T47D (cell line): Measurements from ENCODE around the gene CDK11A.
"Not testable (repeated sequence)": the region's sequence is repeated elsewhere in the genome, so short reads cannot be mapped to it uniquely, and the experiment has no call there.

Experiments
- DNase-seq, 2 experiments: peaks; one replicate each; pipeline versions ENCODE4 v3.0.0 to v3.0.0-alpha.2; 2011 to 2012; ENCODE audit warnings: low read depth in 1 of 2, low spot score in 1 of 2
- JUND ChIP-seq: IDR thresholded peaks from 2 replicates; pipeline ENCODE4 v1.6.1; 2012; ENCODE audit warnings: low read depth
- in situ Hi-C: cut with HindIII; loops from 2 replicates; pipeline ENCODE4 v1.10.0; 2016; ENCODE audit warnings: low sequenced_read_pairs, low pct_unique_long_range_greater_than_20kb

Gene CDK11A

DNA sequence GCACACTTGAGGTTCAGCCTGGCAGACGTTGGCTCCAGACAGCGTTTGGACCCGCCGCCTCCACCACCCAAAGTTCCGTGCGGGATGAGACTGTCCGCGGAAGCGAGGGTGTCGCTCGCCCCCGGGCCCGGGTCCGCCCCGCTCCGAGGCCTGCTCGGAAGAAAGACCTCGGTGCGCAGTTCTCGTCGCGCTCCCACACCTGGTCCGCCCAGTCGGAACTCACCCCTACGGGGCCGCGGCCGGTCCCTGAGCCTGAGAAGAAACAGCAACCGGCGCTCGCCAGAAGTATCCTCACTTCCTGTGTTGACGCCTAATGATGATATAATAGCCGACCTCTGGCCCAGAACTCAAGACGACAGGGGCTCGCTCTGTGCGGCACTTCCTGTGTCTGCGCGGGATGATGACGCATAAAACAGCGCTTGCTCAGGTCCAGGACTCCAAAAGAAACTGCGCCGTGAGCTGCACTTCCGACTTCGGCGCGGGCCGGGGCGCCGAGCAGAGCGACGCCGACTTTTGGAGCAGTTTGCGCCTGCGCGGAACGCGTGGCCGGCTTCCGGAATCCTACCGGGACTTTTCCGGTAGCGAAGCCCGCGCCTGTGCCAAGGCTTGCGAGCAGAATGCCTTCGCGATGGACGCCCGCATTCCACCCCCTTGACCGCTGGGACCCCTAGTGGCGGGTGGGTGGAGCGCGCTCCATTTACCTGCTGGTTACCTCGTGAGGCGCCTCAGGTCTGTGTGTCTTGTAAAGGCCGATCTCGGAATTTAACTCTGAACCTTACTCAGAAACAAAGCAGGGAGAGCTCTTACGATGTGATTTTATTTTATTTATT, at the start of gene CDK11A:
Gene CDK11A (minus strand): TSS at position 323 of the 830 bp plus-strand sequence. CDS start 1,539 bp downstream, outside the sequence.
- in situ Hi-C loops: not testable (repeated sequence)
- peak; percentile 77 to 99 for DNase-seq

DNA sequence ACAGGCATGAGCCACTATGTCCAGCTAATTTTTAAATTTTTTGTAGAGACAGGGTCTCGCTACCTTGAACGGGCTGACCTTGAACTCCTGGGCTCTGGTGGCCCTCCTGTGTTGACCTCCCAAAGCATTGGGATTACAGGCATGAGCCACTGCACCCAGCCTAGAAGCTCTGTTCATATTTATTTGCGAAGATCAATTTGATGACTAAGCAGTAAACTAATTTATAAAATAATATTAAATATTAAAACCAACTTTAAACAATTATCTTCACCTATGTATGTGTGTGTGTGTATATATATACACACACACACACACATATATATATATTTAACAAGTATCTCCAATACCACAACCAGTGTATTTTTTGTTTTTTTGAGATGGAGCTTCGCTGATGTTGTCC, 49.7 kb upstream of the CDK11A start:
- TF ChIP-seq JUND: no peak
- in situ Hi-C loops: no loop called here
- no peak for DNase-seq

GRCh38 chr1:1771096-1771495, 46.9 kb upstream of the CDK11A start:
- in situ Hi-C loops: no loop called here
- TF ChIP-seq JUND: no peak
- DNase-seq: no peak

DNA sequence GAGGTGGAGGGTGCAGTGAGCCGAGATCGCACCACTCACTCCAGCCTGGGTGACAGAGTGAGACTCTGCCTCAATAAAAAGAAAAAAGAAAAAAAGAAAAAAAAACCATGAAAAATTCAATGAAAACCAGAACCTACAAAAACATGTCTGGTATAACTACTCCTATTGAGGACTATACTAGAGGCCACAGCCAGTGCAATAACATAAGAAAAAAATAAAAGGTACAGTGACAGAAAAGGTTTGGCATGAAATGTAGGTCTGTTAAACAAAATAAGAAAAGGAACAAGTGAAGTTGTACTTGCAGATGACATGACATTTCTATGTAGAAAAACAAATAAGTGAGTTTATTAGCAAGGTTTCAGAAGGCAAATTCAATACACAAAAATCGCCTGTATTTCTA, 45.9 kb upstream of the CDK11A start:
- no peak for DNase-seq
- no peak for TF ChIP-seq JUND
- in situ Hi-C loops: no loop called here

- in situ Hi-C loops: no loop called here
- no peak for DNase-seq
- TF ChIP-seq JUND: no peak
These were observed 44.3 kb upstream of the CDK11A start for GRCh38 chr1:1768249-1768992.

DNA sequence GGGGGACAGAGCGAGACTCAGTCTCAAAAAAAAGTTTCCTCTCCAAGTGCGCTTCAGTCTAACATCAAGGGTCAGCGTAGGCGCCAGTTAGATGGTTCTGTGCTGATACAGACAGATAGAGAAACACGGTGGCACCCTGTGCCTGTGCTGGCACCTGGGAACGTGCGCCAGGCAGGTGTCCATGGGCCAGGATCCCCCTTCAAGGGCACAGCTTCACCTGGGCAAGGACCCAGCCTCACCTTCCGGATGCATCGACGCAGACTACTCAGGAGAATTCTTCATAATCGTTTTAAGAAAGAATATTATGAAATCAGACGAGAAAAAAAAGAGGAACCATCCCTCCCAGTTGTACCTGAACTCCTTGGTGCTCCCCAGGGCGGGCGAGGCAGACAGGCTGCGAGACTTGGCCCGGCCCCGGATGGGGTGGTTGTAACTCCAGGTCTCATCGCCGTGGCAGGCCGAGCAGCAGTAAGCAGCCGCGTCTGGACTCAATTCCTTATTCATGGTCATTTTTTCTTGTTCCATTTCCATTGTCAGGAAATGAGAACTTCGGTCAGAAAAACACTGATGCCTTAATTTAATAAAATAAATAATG, 40.8 kb upstream of the CDK11A start:
- in situ Hi-C loops: no loop called here
- no peak for DNase-seq
- no peak for TF ChIP-seq JUND

- no peak for TF ChIP-seq JUND
- in situ Hi-C loops: no loop called here
- peak in 1 of 2 experiments; percentile 88 for DNase-seq
These were observed 39.8 kb upstream of the CDK11A start for GRCh38 chr1:1763657-1764621.

DNA sequence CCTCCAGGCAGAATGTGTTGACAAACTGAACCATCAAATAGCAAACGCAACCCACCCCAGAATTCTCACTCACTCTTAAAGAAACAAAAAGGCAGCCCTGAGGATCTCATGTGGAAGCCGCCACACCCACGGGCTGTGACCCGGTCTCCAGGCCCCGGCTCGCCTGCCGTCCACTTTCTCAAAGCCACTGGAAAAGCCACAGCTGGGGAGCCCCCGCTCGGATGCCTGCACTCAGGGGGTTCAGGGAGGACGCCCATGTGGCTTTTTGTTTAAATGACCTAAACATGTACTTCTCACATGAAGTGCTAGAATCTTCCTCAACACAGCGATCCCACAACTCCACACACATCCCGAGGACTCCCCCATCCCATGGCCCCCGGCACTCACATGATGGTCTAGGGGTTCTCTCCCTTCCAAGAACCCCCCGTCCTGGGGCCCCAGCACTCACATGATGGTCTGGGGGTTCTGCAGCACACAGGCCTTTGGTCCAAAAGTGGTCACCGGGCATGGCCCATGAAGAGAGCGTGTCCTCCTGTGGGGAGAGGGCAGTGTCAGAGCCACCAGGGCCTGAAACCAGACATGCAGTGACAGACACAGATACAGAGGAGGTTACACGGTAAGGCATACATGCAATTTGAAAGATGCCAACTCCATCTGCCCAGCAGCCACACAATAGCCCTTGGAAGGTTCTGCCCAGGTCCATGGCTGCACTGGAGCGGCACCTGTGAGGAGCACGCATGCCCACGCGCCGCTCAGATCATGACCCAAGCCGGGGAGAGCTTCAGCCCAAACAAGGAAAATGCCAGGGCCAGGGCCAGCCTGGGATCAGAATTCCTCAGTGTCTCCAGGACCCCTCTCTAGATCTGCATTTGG, 37.6 kb upstream of the CDK11A start:
- DNase-seq: no peak
- in situ Hi-C loops: no loop called here
- TF ChIP-seq JUND: no peak

- in situ Hi-C loops: no loop called here
- no peak for TF ChIP-seq JUND
- DNase-seq: no peak
These were observed 36.6 kb upstream of the CDK11A start for GRCh38 chr1:1760715-1761114.

GRCh38 chr1:1760345-1760650, 36.1 kb upstream of the CDK11A start:
- no peak for DNase-seq
- in situ Hi-C loops: no loop called here
- no peak for TF ChIP-seq JUND
